Stimulated activated CD4-positive, alpha-beta T cell treated with anti-CD3 and anti-CD28 coated beads, TNF-alpha, amount 100 ng/mL, for 48 hours (primary cell): ENCODE data around the gene PSME2.
A peak's percentile ranks its signal among the peaks of the same experiment; 100 is the strongest.

ENCODE experiments used
- DNase-seq, 3 donors: peaks; one replicate each; pipeline ENCODE4 v3.0.0-alpha.2; 2020; ENCODE audit warnings: low read depth in 3 of 3

The PSME2 gene

GRCh38 chr14:24135834-24136683 is 10.4 kb downstream of the PSME2 start, which contains the start of gene PSME1:
Gene PSME1, plus strand, starts transcription at chr14:24136194. Its CDS starts 69 bp downstream, at chr14:24136263.
- peak; percentile 89 to 95 (median 89) for DNase-seq

GRCh38 chr14:24135584-24135833 is 10.9 kb downstream of the PSME2 start:
- no peak for DNase-seq

GRCh38 chr14:24133735-24134134 is 12.7 kb downstream of the PSME2 start:
- DNase-seq = no peak

- no peak for DNase-seq
Measured at GRCh38 chr14:24132976-24133375, 13.4 kb downstream of the PSME2 start.

GRCh38 chr14:24132061-24132685 is 14.2 kb downstream of the PSME2 start:
- DNase-seq = no peak

GRCh38 chr14:24131549-24131966 is 14.9 kb downstream of the PSME2 start:
- DNase-seq = no peak

- DNase-seq = no peak
Measured at GRCh38 chr14:24130717-24131548, 15.5 kb downstream of the PSME2 start.

- DNase-seq = no peak
Measured at GRCh38 chr14:24130380-24130716, 16.1 kb downstream of the PSME2 start, which contains the start of gene FITM1. Gene FITM1, plus strand, starts transcription at chr14:24130659. Its CDS starts 905 bp downstream, at chr14:24131564.

GRCh38 chr14:24129410-24129998 is 16.9 kb downstream of the PSME2 start:
- DNase-seq = no peak

- no peak for DNase-seq
Measured at GRCh38 chr14:24127673-24128072, 18.7 kb downstream of the PSME2 start.

- DNase-seq = no peak
Measured at GRCh38 chr14:24126939-24127338, 19.5 kb downstream of the PSME2 start.

- DNase-seq = no peak
Measured at GRCh38 chr14:24123424-24124417, 22.7 kb downstream of the PSME2 start.

GRCh38 chr14:24122898-24123297 is 23.5 kb downstream of the PSME2 start:
- DNase-seq = no peak

GRCh38 chr14:24122416-24122815 is 24.0 kb downstream of the PSME2 start:
- no peak for DNase-seq

GRCh38 chr14:24121210-24121609 is 25.2 kb downstream of the PSME2 start:
- no peak for DNase-seq

- no peak for DNase-seq
Measured at GRCh38 chr14:24119691-24120090, 26.7 kb downstream of the PSME2 start.

GRCh38 chr14:24117179-24117578 is 29.2 kb downstream of the PSME2 start:
- DNase-seq = no peak

GRCh38 chr14:24116128-24116814 is 30.1 kb downstream of the PSME2 start:
- no peak for DNase-seq

GRCh38 chr14:24115422-24116127 is 30.8 kb downstream of the PSME2 start:
- no peak for DNase-seq
